ENCODE data around the gene ADGRG3. TPM values are rescaled to one million over a fixed set of nuclear protein-coding genes. Genes with fewer than 3 reads are reported as not detected.

Gene ADGRG3
- total and polyA plus RNA-seq, 9 of the 15 experiments (the other 6 are each of a cell fraction or from before 2014, with no cell fraction given) = 0.09 to 0.52 (median 0.14) TPM; not detected in 3

GRCh38 chr16:57667526-57668262 is 412 bp upstream of the ADGRG3 start (continued):
- TF ChIP-seq ZMIZ1 (IDR thresholded peaks at IDR 0.05; ENCODE audit: low read depth in 2 of 2, low read length in 2 of 2) (0 out of 4 replicates have a peak, but pooled peaks of 1 of the 2 experiments have one; percentile 29), ZNF324 (CRISPR knock-in tag; IDR thresholded peaks at IDR 0.05) (peak; percentile 16; the same call in 1 of the 2 replicates), NR2F6 (CRISPR knock-in tag; IDR thresholded peaks at IDR 0.05) (no peak), MEF2D (tag; conservative IDR thresholded peaks at IDR 0.05; ENCODE audit: low read depth) (peak; percentile 65; the same call in 1 of the 2 replicates), TEAD4 (IDR thresholded peaks at IDR 0.05; ENCODE audit: low read length) (peak; percentile 40; the same call in 1 of the 2 replicates), TEAD4 (CRISPR knock-in tag; IDR thresholded peaks at IDR 0.05; ENCODE audit: borderline replicate concordance) (no peak), STAT5A (IDR thresholded peaks at IDR 0.05; ENCODE audit: borderline replicate concordance, low read length) (no peak)
- TF ChIP-seq, protein P1, sequence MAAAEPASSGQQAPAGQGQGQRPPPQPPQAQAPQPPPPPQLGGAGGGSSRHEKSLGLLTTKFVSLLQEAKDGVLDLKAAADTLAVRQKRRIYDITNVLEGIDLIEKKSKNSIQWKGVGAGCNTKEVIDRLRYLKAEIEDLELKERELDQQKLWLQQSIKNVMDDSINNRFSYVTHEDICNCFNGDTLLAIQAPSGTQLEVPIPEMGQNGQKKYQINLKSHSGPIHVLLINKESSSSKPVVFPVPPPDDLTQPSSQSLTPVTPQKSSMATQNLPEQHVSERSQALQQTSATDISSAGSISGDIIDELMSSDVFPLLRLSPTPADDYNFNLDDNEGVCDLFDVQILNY (CRISPR knock-in tag; IDR thresholded peaks at IDR 0.05) = no peak
- TF ChIP-seq, protein P2, sequence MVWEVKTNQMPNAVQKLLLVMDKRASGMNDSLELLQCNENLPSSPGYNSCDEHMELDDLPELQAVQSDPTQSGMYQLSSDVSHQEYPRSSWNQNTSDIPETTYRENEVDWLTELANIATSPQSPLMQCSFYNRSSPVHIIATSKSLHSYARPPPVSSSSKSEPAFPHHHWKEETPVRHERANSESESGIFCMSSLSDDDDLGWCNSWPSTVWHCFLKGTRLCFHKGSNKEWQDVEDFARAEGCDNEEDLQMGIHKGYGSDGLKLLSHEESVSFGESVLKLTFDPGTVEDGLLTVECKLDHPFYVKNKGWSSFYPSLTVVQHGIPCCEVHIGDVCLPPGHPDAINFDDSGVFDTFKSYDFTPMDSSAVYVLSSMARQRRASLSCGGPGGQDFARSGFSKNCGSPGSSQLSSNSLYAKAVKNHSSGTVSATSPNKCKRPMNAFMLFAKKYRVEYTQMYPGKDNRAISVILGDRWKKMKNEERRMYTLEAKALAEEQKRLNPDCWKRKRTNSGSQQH (CRISPR knock-in tag; IDR thresholded peaks at IDR 0.05) = 0 out of 2 replicates have a peak, but pooled peaks have one; percentile 30
